Posterior cingulate gyrus (tissue), 11 donors: Measurements from ENCODE around the gene NIPAL1.

Source experiments
- DNase-seq, 10 donors: peaks; one replicate each; pipeline versions ENCODE4 v3.0.0 to v3.0.0-alpha.2; 2020 to 2021; ENCODE audit warnings: mixed read lengths in 3 of 10
- intact Hi-C: fragments of 100-400 bp; cut with DNase I; formaldehyde crosslinking; loops from one replicate; pipeline ENCODE4 v1.15.1; 2023

Gene NIPAL1

GRCh38 chr4:48051078-48051477 lies 34.5 kb downstream of the NIPAL1 start:
- intact Hi-C loops, result no loop called here
- no peak for DNase-seq

- DNase-seq, result no peak
- intact Hi-C loops, result no loop called here
These were observed 42.3 kb downstream of the NIPAL1 start for GRCh38 chr4:48058617-48059530.

DNA sequence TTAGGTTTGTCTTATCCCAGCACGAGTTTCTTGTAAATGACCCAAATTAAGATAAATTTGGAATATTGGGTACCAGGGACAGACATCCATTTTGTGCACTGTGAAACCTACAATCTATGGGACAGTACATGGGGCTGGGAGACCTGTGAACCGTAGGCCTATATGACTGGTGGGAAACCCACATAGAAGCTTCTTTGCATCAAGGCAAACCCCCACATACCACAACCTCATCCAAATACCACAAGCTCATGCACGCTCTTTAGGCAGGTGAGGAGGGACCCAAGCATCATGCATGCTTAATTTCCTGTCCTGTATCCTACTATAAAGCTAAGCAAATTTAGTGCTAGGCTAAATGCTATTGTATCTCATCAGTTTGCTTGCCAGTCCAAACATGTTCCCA lies 47.8 kb downstream of the NIPAL1 start:
- DNase-seq, result no peak
- intact Hi-C loops, result no loop called here

DNA sequence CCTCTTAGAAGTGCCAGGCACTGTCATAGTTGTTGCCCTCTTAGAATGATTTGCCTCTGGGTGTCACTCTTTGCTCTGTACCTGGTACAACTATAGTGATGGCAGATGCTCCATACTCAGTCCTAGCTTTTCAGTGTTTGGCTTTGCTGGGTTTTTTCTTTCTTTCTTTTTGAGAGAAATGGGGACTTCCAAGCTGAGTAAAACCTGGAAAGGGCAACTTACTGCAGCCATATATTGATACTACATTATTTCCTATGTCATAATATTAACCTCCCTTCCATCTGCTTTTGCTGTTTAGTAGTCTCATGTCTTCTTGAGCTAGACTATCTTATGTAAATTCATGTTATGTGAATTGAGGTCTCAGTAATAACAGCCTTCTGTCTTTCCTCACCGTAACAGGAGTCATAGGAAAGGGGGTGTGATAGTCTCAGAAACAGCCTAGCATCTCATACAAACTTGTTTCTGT lies 49.0 kb downstream of the NIPAL1 start:
- intact Hi-C loops, result no loop called here
- no peak for DNase-seq

GRCh38 chr4:48067536-48067935 lies 51.0 kb downstream of the NIPAL1 start:
- intact Hi-C loops, result no loop called here
- DNase-seq, result no peak

- intact Hi-C loops, result no loop called here
- no peak for DNase-seq
These were observed 51.6 kb downstream of the NIPAL1 start for GRCh38 chr4:48068182-48068581.

- DNase-seq, result no peak
- intact Hi-C loops, result no loop called here
These were observed 52.5 kb downstream of the NIPAL1 start for GRCh38 chr4:48069026-48069425.

GRCh38 chr4:48071191-48071590 lies 54.6 kb downstream of the NIPAL1 start:
- DNase-seq, result no peak
- intact Hi-C loops, result no loop called here

DNA sequence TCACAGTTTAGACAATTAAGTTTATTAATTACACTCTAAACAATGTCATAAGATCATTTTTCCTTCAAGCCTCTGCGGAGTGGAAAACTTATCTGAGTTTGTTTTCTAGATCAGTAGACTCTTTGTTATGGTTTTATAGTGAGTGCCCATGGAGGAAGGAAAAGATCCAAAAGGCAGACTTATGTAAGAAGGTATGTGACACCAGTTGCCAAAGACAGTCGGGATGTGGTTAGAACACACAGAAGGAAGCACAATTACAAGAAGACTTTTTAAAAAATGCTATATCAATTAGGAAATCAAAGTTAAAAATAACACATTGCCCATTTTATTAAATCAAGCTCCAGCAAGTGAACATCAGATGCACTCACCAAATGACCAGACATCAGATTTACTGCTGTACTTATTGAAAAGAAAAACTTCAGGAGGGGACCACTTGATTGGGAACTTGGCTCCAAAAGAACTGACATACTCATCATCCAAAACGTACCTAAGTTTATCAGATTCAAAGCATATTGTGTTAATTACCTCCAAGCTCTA lies 57.1 kb downstream of the NIPAL1 start:
- intact Hi-C loops, result no loop called here
- no peak for DNase-seq

GRCh38 chr4:48074657-48075056 lies 58.1 kb downstream of the NIPAL1 start:
- no peak for DNase-seq
- intact Hi-C loops, result no loop called here

DNA sequence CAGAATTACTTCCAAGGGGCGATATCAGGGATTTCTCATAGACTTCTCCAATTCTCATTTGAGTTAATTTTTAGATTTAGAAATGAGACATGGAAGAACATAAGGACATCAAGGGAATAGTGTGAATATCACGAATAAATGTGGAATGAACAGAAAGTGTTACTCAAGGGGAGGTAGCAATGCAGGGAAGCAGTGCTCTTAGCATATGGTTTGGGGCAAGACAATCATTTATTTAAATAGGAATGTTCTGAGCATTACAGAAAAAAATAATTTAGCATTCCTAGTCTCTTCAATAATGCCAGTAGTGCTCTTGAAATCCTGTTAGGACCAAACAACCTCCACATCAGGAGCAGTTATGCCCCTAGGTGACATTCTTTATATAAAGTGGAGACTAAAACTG lies 61.9 kb downstream of the NIPAL1 start:
- intact Hi-C loops, result no loop called here
- no peak for DNase-seq

DNA sequence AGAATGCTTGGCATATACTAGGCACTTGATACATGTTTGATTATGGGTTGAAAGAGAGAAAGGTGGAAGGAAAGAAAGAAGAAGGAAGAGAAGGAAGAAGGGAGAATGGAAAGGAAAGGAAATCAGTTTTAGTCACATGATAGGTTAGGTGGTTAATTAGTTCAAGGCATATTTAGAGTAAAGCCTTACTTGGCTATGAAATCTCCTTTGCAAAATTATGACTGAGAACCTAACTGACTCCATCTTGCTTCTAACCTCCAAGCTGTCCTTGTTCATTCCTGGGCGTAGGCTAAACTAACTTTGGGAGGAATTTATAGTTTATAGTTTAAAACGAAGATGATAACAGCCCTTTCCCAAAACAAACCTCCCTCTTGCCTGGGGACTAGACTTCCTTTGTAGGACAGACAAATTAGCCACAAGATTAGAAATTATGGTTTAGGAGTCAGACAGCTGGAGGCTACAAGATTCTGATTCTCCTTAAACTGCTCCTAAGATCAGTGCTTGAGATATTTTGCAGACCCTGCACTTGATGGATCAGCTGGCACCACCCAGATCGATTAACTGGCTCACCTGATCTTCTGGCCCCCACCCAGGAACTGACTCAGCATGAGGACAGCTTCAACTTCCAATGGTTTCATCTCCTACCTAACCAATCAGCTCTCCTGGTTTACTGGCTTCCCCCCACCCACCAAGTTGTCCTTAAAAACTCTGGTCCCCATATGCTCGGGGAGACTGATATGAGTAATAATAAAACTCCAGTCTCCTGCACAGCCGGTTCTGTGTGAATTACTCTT lies 62.5 kb downstream of the NIPAL1 start:
- DNase-seq, result no peak
- intact Hi-C loops, result no loop called here

DNA sequence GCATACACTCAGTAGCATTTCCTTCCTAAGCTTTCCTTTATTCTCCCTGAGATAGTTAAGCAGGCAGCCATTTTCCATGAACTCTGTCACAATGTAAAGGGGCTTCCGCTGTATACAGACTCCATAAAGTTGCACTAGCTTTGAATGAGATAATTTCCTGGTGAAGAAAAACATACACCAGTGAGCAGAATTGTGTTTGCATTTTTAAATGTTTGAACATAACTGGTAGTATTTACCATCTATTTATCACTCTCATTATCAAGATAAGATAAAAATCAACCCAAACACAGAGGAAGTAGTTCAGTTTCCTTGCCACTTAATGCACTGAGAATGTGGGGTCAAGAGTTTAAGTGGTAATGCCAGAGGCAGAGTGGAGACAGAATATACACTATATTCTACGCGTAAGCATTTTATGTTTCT lies 63.4 kb downstream of the NIPAL1 start:
- no peak for DNase-seq
- intact Hi-C loops, result no loop called here

DNA sequence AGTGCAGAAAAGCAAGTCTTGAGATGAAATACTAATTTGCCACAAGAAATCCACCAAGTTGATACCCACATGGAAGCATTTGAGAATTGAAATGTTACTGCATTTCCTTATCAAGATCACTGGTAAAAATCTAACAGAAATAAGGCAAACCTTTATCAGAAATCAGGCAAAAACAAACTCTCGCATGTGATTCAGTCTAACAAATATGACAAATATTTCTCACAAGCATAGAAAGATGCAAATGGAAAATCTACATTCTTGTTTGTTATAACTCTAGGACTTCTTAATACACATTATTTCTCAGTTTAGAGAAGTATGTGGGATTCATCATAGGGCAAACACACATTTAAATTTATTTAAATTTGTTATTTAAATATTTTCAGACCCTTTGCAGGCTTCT lies 64.6 kb downstream of the NIPAL1 start:
- no peak for DNase-seq

DNA sequence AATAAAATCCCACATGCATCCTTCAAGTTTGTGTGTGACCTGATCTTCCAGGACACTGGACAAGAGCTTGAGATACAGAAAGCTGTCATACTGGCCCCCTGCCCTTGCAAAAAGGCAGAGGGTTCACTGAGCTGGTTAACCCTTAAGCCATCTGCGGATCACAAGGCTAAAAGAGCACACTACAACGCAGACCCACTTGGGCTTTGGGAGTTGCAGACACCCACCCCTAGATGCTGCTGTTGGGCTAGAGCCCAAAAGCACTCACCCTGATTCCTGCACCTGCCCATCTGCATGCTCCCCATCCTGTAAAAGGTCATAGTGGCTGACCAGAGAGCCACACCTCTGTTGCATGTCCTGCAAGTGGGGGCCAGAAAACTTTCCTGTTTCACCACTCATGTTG lies 66.4 kb downstream of the NIPAL1 start:
- intact Hi-C loops, result no loop called here
- DNase-seq, result no peak

More for the DNA sequence above, 64.6 kb downstream of the NIPAL1 start:
- intact Hi-C loops, result no loop called here

GRCh38 chr4:48085821-48086589 lies 69.4 kb downstream of the NIPAL1 start:
- intact Hi-C loops, result loop anchor here (5.0 kb wide), 1 partner anchor 159 kb away; no protein-coding TSS in a partner anchor

More at GRCh38 chr4:48085821-48086589, 69.4 kb downstream of the NIPAL1 start:
- no peak for DNase-seq
